ENCODE data around the gene JADE2.

DNA sequence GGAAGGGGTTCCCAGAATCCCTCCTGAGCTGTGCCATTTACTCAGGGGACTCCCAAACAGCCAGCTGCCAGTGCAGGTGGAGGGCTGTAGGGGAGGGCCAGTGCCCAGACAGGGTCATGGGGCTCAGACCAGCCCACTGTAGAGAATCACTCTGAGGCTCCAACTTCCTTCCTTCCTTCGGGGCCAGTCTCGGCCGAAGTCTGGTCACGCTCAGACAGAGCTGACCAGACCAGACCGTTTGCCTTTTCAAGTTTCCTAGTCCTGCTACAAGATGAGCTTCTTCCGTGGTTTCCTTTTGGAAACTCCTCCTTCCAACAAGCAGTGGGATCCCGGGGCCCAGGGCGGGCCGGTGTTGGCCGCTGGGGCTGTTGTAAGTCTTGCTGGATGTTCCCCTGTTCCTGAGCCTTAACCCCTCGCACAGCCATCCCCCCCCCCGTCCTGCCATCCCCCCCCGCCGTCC lies 54.6 kb downstream of the JADE2 start:
- TF ChIP-seq, protein P1, sequence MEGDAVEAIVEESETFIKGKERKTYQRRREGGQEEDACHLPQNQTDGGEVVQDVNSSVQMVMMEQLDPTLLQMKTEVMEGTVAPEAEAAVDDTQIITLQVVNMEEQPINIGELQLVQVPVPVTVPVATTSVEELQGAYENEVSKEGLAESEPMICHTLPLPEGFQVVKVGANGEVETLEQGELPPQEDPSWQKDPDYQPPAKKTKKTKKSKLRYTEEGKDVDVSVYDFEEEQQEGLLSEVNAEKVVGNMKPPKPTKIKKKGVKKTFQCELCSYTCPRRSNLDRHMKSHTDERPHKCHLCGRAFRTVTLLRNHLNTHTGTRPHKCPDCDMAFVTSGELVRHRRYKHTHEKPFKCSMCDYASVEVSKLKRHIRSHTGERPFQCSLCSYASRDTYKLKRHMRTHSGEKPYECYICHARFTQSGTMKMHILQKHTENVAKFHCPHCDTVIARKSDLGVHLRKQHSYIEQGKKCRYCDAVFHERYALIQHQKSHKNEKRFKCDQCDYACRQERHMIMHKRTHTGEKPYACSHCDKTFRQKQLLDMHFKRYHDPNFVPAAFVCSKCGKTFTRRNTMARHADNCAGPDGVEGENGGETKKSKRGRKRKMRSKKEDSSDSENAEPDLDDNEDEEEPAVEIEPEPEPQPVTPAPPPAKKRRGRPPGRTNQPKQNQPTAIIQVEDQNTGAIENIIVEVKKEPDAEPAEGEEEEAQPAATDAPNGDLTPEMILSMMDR (conservative IDR thresholded peaks at IDR 0.05), result no peak
- no peak for TF ChIP-seq ZFX (IDR thresholded peaks at IDR 0.05)

All from C4-2B (cell line).